ENCODE results near the gene ZBTB22. TPM values are rescaled to one million over a fixed set of nuclear protein-coding genes. Genes with fewer than 3 reads are reported as not detected.

ZBTB22 gene
- total RNA-seq, 1 donor = 27.7 TPM

DNA sequence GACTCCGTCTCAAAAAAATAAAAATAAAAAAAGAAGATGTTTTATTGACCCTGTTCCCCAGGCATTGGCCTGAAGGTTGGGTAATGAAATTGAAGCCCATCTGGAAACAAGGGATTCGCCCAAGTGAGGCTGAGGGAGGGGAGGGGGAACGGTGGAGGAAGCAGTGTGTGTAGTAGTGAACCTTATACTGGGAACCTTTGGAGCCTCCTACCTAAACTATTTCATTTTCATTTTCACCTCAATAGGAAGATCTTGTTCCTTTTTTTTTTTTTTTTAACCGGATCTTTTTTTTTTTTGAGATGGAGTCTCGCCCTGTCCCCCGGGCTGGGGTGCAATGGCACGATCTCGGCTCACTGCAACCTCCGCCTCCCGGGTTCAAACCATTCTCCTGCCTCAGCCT lies 13.2 kb upstream of the ZBTB22 start:
- no peak for DNase-seq (ENCODE audit: low read depth in 2 of 3, low spot score in 2 of 3)

DNA sequence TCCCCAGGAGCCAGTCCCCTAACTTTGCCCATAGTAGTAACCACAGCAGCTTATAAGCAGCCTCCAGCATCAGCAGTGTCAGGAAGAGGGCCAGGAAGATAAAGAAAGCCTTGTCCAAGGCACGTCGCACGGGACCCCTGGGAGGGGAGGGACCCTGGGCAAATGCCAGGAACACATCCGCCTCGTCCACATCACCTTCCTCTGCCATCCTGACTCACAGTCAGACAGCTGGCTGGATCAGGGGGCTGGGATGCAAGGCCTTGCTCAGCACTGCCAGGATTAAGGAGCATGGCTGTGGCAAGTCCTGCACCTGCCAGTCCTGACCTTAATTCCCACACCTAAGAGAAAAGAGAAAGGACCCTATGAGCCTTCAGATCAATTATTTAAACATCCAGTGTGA lies 11.5 kb upstream of the ZBTB22 start:
- DNase-seq (ENCODE audit: low read depth in 2 of 3, low spot score in 2 of 3) = no peak

DNA sequence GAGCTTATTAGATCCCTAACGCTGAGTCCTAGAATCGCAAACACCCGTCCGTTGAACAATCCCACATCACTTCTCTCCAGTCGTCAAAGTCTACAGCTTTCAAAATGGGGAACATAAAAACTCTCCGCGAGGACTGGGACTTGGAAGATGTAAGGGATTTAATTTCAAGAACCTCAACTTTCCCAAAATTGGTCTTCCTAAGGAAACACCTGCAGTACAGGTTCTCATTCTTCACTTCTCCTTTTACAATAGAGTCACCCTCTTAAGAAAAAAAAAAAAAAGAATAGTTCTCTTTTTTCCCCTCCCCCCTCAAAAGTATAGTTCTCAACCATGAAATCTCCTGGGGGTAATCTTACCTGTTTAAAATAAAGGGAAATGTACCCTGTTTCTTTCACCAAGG lies 6.6 kb upstream of the ZBTB22 start:
- DNase-seq (ENCODE audit: low read depth in 2 of 3, low spot score in 2 of 3) = peak in 2 of 3 donors; percentile 48 to 58

DNA sequence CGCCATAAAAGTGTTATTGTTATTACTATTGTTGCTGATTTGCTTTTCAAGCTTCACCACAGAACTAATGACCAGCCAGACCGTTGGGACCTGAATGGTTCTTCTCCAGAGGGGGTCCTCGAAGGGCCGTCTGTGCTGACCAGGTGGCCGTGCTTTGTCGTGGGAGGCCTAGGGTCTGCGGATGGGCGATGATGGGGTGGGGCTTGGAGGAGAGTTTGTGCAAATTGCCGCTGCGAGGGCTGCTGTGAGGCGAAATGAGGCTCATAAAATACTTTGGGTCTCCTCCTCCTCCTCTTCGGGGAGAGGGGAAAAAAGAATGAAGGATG lies 6.0 kb upstream of the ZBTB22 start:
- no peak for DNase-seq (ENCODE audit: low read depth in 2 of 3, low spot score in 2 of 3)

DNA sequence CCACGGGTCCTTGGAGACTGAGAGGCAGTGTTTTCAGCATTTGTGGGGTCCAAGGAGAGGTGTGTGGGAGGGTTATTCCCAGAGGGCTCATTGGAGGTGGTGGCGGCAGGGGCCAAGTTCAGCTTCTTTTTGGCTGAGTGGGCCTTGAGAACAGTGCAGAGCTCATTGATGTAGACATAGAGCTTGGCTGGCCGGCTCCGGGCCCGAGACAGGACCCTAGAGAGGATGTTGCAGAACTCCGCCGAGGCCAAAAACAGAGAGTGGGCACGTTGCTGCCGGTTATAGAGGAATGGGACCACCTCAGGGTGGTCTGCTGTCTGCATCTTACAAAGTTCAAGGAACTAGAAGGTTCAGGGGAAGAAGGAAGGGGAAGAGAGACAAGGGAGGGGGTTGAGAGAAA lies 3.7 kb upstream of the ZBTB22 start:
- DNase-seq (ENCODE audit: low read depth in 2 of 3, low spot score in 2 of 3) = no peak

DNA sequence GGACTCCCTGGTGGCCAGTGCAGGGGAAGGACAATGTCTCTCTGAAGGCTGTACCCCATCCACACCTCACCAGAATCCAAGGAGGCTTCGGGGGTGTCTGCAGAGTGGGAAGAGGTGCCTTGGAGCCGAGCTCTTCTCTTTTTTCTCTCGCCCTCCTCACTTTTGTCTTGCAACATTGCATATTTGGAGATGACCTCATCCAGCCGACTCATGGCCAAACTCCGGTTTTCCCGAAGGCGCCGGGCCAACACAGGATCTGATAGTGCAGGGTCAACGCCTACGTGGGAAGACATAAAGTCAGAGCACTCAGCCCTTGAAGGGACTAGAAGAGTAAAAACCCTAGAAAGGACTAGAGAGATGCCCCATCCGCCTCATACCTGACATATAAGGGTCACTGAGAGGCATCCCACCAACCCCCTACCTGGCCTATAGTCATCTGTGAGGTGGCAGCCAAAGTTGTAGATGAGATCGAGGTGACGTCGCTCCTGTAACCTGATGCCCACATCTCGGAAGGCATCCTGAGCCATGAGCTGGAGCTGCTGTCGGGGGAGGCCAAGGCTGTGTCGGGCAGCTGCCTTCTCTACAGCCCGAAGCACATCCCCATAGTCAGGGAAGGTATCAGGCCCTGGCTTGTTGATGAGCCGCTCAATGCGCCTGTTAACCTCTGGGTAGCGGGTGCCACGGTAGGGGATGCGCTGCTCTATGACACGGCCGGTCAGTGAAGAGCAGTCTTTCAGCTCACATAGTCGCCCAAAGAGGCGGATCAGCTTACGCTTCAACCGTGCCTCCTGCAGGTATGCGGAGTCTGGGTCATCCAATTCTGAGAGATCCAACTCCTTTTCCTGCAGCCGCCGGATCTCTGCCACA lies 3.0 kb upstream of the ZBTB22 start:
- no peak for DNase-seq (ENCODE audit: low read depth in 2 of 3, low spot score in 2 of 3)

DNA sequence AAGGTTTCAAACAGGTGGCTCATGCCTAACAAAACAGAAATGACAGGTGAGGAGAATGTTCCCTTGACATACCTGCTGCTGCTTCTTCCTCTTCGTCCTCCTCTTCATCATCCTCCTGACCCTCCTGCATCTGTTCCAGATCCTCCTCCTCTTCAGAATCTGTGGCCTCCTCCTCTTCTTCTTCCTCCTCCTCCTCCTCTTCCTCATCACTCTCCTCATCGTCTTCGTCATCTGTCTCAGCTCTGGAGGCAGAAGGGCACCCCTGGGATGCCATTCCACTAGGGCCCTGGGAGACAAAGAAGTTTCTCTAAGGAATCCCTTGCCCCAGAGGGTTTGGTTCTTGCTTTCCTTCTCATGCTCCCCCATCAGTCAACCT lies 2.4 kb upstream of the ZBTB22 start:
- DNase-seq (ENCODE audit: low read depth in 2 of 3, low spot score in 2 of 3) = no peak

DNA sequence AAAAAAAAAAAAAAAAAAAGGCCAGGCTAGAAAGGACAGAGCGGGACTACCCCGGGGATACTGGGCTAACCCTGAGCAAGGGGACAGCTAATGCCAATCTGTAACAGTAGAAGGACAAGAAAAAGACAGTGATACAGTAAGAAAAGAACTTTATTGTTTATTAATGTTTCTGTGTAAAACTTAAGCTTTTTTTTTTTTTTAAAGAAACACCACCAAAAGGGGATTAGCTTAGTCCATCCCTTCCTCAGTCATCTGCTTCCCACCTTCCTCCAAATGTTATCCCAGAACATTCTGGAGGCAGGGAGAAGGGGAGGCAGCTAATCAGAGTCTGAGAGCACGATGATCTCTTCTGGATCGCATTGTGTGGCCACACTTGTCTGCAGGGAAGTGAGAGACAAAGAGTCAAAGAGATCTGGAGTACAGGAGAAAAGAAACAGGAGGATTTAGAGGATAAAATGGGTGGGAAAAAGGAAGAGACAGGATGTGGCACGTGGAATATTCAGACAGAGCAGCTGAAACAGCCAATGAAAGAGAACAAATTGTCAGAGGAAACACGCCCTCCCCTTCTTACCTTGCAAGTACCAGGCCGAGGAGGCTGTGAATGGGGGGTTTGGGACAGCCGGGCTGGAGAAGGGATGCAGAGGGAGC lies 1.0 kb upstream of the ZBTB22 start:
- no peak for DNase-seq (ENCODE audit: low read depth in 2 of 3, low spot score in 2 of 3)

DNA sequence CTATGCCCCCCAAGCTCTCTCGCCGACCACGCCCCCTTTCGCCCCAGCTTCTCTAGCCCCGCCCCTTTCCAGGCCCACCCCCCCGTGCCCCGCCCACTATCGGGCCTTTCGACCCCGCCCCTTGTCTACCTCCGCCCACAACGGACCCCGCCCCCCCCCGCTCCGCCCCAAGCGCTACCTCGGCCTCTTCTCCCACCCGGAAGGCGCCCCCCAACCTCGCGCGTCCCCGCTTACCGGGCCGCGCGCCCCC lies 200 bp downstream of the ZBTB22 start:
- no peak for DNase-seq (ENCODE audit: low read depth in 2 of 3, low spot score in 2 of 3)

DNA sequence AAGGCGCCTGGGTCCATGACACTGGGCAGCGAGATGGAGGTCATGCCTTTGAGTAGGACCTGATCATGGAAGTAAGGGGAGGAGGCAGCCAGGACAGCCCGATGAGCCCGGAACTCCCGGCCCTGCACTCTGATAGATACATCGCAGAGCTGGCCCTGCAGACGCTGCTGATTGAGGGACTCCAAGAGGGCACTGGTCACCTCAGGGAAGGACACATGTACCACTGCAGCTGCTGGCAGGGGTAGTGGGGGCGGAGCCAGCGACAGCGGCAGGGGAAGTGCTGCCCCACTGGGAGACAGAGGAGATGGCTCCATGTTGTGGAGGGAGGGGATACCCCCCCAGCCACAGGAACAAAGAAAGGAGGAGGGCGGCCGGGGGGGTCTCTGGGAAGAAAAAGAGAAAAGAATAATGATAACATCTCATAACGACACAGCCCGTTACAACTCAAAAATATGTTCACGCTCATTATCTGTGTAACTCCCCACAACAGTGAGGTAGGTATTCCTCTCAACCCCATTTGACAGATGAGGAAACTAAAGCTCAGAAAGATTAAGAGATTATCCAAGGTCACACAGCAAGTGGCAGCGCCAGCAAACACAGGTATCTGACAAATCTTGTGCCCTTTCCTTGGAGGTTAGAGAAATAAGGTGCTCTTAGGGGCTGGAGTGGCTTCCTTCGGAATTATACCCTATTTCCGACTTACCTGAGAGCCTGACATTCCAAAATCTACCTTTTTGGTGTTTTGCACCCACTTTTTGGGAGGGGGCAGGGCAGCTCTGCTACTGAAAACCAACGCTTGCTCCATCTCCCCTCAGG lies 733 bp downstream of the ZBTB22 start:
- no peak for DNase-seq (ENCODE audit: low read depth in 2 of 3, low spot score in 2 of 3)

DNA sequence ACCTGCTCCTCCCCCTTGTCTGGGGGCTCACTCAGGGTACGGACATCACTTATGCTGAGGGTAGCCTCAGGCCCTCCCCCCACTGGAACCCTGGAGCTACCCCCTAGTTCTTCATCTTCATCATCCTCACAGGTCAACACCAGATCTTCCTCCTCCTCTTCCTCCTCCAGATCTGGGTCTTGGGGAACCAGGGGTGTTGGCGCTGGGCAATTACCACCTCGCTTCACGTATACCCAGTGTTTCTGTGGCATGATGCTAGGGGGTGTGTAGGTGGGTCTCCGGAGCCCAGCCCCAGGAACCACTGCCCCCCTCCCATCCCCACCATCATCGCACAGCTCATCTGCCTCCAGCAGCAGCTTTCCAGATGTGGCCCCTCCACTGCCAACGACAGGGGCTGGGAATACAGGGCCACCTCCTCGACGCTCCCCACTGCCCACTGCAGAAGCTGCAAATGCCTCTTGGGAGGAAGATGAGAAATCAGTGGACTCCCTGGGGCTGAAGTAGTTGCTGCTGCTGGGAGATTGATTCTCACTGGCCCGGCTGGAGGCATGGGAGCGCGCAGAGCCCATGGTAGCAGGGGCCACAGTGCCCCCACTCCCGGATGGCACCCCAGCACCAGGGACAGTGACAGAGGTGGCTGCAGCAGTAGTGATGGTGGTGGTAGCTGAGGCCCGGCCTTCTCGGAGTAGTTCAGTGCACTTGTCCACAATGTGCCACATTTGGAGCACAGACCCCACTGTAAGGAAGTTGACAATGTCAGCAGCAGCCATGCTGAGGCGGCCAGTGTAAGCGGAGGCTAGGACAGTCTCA lies 1.5 kb downstream of the ZBTB22 start:
- DNase-seq (ENCODE audit: low read depth in 2 of 3, low spot score in 2 of 3) = no peak

DNA sequence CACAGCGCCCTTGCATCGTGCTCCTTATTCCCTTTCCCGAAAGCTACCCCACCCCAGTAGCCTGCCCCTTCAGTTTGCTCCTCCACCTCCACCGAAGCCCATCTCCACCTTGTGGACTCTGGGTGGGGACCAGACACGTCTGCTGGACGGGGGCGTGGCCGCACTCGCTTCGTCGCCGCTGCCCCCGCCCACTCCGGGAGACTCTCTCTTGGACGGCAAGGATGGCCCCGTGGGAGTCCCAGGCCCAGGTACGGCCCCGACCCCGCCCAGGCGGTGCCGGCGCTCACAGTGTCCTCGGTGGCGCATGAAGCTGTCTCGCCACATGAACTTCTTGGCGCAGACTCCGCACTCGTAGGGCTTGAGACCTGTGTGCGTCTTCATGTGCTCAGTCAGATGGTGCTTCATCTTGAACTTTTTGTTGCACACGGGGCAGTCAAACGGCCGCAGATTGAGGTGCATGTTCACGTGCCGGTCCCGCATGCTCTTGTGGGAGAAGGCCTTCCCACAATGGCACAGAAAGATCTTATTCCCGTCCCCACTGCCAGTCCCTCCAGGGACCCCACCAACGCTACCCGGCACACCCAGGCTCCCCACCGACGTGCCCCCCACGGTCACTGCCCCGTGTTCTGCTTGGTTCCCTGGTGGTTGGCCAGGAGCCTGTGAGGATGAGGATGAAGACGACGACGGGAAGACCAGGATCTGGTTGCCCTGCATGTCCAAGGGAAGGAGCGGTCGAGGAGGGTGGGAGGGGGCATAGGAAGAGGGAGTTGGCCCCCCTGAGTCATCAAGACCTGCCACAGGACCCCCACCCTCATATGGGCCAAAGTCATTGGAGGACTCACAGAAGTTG lies 2.4 kb downstream of the ZBTB22 start:
- no peak for DNase-seq (ENCODE audit: low read depth in 2 of 3, low spot score in 2 of 3)

DNA sequence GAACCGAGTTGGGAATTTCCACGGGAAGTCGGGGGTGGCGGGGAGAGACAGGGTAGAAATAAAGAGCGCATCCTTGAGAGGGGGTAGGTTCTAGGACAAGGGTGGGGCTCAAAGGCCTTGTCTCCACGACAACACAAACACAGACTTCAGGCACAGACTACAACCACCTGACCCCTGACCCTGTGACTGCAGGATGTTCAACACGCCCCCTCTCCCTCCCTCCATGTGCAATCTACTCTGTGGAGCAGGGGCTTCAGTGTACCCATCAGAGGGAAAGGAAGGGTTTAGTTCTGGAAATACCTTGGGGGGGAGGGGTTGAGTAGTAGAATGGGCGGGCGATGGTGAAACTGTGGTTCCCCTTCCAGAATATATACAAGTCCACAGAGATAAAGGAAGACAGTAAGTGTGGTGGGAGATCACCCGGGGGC lies 3.0 kb downstream of the ZBTB22 start:
- DNase-seq (ENCODE audit: low read depth in 2 of 3, low spot score in 2 of 3) = peak; percentile 61 to 77 (median 76)

DNA sequence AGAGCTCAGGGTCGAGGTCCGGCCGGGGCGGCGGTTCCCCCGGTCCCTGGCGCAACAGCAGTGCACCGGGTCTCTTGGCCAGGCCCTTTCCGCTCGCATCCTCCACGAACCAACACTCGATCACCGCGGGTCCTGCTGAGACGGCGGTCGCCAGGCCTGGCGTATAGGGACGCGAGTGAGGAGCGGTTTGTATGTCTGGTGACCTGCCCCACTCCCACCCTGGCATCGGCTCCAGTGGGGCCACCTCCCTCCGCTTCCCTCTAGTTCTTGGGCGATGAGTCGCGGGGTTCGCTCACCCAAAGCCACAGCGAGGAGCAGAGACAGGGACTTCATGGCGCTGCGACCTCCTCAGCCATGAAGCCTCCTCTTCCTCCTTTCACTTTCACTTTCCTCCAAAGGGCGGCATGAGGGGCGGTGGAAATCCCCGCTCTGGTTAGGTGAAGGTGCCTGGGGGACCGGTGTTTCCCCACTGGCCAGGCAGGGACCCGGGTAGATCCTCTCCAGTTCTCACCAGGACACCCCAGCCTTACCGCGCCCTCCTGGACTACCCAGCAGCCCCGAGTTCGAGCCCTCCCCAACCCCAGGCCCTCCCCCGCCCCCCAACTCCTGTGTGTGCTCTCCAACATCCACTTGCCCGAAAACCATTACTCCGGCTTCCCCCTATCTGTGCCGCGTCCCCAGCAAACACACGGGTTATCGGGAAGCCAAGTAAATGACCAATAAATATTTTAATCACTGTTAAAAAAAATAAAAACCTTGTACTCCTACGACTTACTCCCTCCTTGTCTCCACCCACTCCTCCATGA lies 3.6 kb downstream of the ZBTB22 start, which contains the start of gene TAPBP:
Gene TAPBP, minus strand, starts transcription at position 370 of the 806 bp plus-strand sequence. Its CDS starts 37 bp downstream, at position 333.
- peak; percentile 72 to 91 (median 88) for DNase-seq (ENCODE audit: low read depth in 2 of 3, low spot score in 2 of 3)

DNA sequence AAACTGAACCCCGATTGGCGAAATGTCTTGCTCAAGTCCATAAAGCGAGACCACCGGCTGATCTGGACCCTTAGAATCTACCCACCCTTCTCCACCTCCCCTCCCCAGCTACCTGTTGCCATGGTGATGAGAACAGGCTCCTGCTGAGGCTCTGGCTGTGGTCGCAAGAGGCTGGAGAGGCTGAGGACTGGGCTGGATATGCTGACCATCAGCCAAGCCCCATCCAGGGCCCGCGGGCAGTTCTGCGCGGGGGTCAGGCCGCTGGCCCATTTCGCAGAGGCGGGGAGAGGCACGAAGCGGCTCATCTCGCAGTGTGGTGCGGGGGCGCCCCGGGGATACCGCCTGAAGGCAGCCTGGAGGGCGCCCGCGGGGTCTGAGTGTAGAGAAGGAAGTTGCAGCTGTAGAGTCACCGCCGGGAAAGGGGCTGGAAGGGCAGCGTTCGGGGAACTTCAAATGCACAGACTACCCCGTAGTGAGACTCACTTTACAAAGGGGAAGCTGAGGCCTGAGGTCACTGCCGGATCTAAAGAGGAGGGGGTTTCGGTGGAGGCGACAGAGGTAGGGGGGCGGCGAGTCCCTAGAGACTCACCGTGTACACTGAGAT lies 4.3 kb downstream of the ZBTB22 start:
- DNase-seq (ENCODE audit: low read depth in 2 of 3, low spot score in 2 of 3) = peak in 2 of 3 donors; percentile 62 to 68

DNA sequence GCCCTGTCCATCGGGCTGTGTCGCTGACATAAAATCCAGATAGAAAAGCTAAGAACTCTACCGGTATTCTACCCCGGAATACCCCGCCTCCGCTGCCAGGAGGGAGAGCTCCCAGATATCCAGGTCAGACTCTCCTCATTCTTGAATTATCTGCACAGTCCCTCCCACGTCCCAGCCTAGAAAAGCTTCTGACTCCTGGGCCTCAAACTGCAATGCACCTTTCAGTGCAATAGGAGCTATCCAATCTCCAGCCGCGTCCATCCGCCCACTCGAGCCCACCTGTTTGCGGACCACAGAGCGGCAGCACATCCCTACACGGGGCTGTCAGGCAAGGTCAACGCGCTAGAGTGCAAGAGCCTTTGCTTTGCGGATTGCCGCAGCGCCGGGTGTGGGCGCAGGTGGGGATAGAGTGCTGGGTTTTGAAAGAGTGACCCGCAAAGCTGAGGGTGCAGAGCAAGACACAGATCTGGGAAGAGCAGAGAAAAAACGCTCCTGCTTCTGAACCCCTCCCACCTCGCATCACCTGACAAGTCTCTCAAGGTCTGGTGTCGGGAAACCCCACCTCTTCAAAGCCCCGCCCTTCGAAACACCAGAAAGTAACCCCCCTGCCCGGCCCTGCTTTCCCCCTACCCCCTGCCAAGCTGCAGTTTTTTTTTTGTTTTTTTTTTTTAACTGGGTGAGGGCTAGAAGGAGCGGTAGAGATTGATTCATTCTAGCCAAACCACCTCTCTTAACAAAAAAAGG lies 5.0 kb downstream of the ZBTB22 start:
- DNase-seq (ENCODE audit: low read depth in 2 of 3, low spot score in 2 of 3) = peak; percentile 63 to 78 (median 78)

DNA sequence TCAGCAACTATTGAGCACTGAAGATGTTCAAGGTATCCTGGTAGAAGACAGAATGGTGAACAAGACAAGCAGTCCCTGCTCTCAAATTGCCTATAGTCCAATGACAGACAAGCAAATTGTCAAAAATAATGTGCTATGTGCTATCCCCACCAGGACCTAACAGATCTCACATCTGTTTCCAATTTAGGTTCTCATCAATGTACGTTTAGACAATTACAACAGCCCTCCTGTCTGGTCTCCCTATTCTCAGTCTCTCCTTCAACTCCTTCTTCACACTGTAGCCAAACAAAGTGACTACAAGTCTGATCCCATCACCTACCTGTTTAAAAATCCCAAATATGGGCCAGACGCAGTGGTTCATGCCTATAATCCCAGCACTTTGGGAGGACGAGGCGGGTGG lies 11.2 kb downstream of the ZBTB22 start:
- no peak for DNase-seq (ENCODE audit: low read depth in 2 of 3, low spot score in 2 of 3)

DNA sequence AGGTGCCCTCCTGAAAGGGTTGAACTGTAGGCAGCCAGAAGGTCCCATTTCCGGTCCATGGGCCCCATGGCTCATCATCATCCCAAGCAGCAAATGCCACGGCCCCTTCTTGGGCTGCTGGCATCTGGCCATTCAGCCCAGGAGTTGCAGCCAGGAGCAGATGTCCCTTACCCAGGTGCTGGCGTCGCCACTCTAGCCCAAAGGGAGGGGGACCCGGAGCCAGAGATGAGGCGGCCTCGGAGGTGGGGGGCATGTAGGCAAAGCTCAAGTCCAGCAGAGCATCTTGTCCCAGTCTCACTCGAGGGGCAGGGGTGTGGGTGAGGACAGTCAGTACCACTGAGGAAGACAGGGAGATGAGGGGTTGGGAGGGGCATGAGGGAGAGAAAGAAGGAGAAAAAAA lies 12.5 kb downstream of the ZBTB22 start:
- DNase-seq (ENCODE audit: low read depth in 2 of 3, low spot score in 2 of 3) = no peak
